WTC11 (cell line): ENCODE data around the gene ZSCAN9. TPM values are rescaled to one million over a fixed set of nuclear protein-coding genes. Genes with fewer than 3 reads are reported as not detected.

Experiments
- ATAC-seq: fragments of 200-7000 bp; cut with Tn5 transposase; 2 replicates; pipeline ENCODE4 v1.10.0; 2021; ENCODE audit warnings: mild to moderate bottlenecking, moderate library complexity
- CTCF ChIA-PET: fragments of 300-600 bp; sonication (Branson Sonifier 250); formaldehyde crosslinking; loops from one replicate; lab custom pipeline; 2021; ENCODE audit warnings: antibody characterized with exemption; lab: Charles Lee
- POLR2A ChIA-PET: fragments of 350-600 bp; sonication (Branson Sonifier 250); formaldehyde crosslinking; loops from one replicate; lab custom pipeline; 2021; ENCODE audit warnings: antibody characterized with exemption; lab: Charles Lee
- DNase-seq: peaks from one replicate; pipeline ENCODE4 v3.0.0; 2021; ENCODE audit warnings: low spot score
- H3K27ac Mint-ChIP-seq: 2 replicates; pipeline ENCODE4 v1.8.0; 2021; ENCODE audit warnings: mixed read lengths
- H3K27me3 Mint-ChIP-seq: 2 replicates; pipeline ENCODE4 v1.8.0; 2021; ENCODE audit warnings: low read depth, mild to moderate bottlenecking, moderate library complexity, mixed read lengths
- H3K36me3 Mint-ChIP-seq: 2 replicates; pipeline ENCODE4 v1.8.0; 2021; ENCODE audit warnings: mixed read lengths
- H3K4me1 Mint-ChIP-seq: 2 replicates; pipeline ENCODE4 v1.8.0; 2022; ENCODE audit warnings: mixed read lengths
- H3K4me3 Mint-ChIP-seq: 2 replicates; pipeline ENCODE4 v1.8.0; 2021; ENCODE audit warnings: mild to moderate bottlenecking, moderate library complexity, mixed read lengths
- H3K9me3 Mint-ChIP-seq: 2 replicates; pipeline ENCODE4 v1.8.0; 2021; ENCODE audit warnings: mixed read lengths
- ATF1 ChIP-seq: sonication (generic); formaldehyde crosslinking; IDR thresholded peaks from 2 replicates; pipeline ENCODE4 v1.8.1; 2023; ENCODE audit warnings: mild to moderate bottlenecking, moderate library complexity, missing genetic modification reagents
- ELF4 ChIP-seq: sonication (generic); formaldehyde crosslinking; IDR thresholded peaks from 2 replicates; pipeline ENCODE4 v1.8.1; 2022; ENCODE audit warnings: low read depth, mild to moderate bottlenecking, moderate library complexity, missing genetic modification reagents
- FOXJ3 ChIP-seq: sonication (generic); formaldehyde crosslinking; IDR thresholded peaks from 2 replicates; pipeline ENCODE4 v1.9.0; 2021; ENCODE audit warnings: missing genetic modification reagents, mild to moderate bottlenecking, borderline replicate concordance
- NFATC4 ChIP-seq: fragments of 250-450 bp; sonication (Bioruptor Pico); IDR thresholded peaks from 2 replicates; pipeline ENCODE4 v1.9.0; 2021; ENCODE audit warnings: mild to moderate bottlenecking
- NR2C2 ChIP-seq: sonication (generic); formaldehyde crosslinking; IDR thresholded peaks from 2 replicates; pipeline ENCODE4 v1.8.0; 2022; ENCODE audit warnings: mild to moderate bottlenecking, missing genetic modification reagents
- NR3C1 ChIP-seq: sonication (generic); formaldehyde crosslinking; conservative IDR thresholded peaks from 2 replicates; pipeline ENCODE4 v1.8.1; 2023; ENCODE audit warnings: low read depth, mild to moderate bottlenecking, missing genetic modification reagents
- PREB ChIP-seq: sonication (generic); formaldehyde crosslinking; IDR thresholded peaks from 2 replicates; pipeline ENCODE4 v1.8.1; 2022; ENCODE audit warnings: mild to moderate bottlenecking, missing genetic modification reagents, moderate library complexity, borderline replicate concordance
- SMAD4 ChIP-seq: sonication (generic); formaldehyde crosslinking; IDR thresholded peaks from 2 replicates; pipeline ENCODE4 v1.8.0; 2022; ENCODE audit warnings: mild to moderate bottlenecking, missing genetic modification reagents
- SOX15 ChIP-seq: fragments of 250-450 bp; sonication (Bioruptor Pico); IDR thresholded peaks from 2 replicates; pipeline ENCODE4 v1.9.0; 2021; ENCODE audit warnings: mild to moderate bottlenecking
- SP1 ChIP-seq: sonication (generic); formaldehyde crosslinking; conservative IDR thresholded peaks from 2 replicates; pipeline ENCODE4 v1.8.1; 2022; ENCODE audit warnings: missing genetic modification reagents
- TEAD1 ChIP-seq: sonication (generic); formaldehyde crosslinking; IDR thresholded peaks from 2 replicates; pipeline ENCODE4 v1.8.0; 2022; ENCODE audit warnings: mild to moderate bottlenecking, missing genetic modification reagents
- ZBTB43 ChIP-seq: sonication (generic); formaldehyde crosslinking; IDR thresholded peaks from 2 replicates; pipeline ENCODE4 v1.8.1; 2023; ENCODE audit warnings: mild to moderate bottlenecking, missing genetic modification reagents
- ZNF138 ChIP-seq: sonication (generic); formaldehyde crosslinking; conservative IDR thresholded peaks from 2 replicates; pipeline ENCODE4 v1.8.1; 2022; ENCODE audit warnings: mild to moderate bottlenecking, moderate library complexity, missing genetic modification reagents
- ZNF396 ChIP-seq: fragments of 250-450 bp; sonication (Bioruptor Pico); IDR thresholded peaks from 2 replicates; pipeline ENCODE4 v1.8.0; 2021; ENCODE audit warnings: mild to moderate bottlenecking, moderate library complexity, borderline replicate concordance
- ZNF416 ChIP-seq: fragments of 250-450 bp; sonication (Bioruptor Pico); IDR thresholded peaks from 2 replicates; pipeline ENCODE4 v1.9.0; 2021; ENCODE audit warnings: mild to moderate bottlenecking, inconsistent platforms
- ZNF425 ChIP-seq: fragments of 250-450 bp; sonication (Bioruptor Pico); conservative IDR thresholded peaks from 2 replicates; pipeline ENCODE4 v1.9.0; 2021; ENCODE audit warnings: mild to moderate bottlenecking
- ZNF671 ChIP-seq: fragments of 250-450 bp; sonication (Bioruptor Pico); IDR thresholded peaks from 2 replicates; pipeline ENCODE4 v1.8.0; 2021; ENCODE audit warnings: mild to moderate bottlenecking
- total RNA-seq: library from RNA; stranded (reverse); gene quantifications from 3 replicates; pipeline ENCODE4 v1.2.3, GENCODE V29; 2021
- TF ChIP-seq, protein P1 (sequence below): sonication (generic); formaldehyde crosslinking; IDR thresholded peaks from 2 replicates; pipeline ENCODE4 v1.8.1; 2023; ENCODE audit warnings: mild to moderate bottlenecking, missing genetic modification reagents, borderline replicate concordance
- TF ChIP-seq, protein P2 (sequence below): sonication (generic); formaldehyde crosslinking; IDR thresholded peaks from 2 replicates; pipeline ENCODE4 v1.8.0; 2022; ENCODE audit warnings: mild to moderate bottlenecking, missing genetic modification reagents
- TF ChIP-seq, protein P3 (sequence below): sonication (generic); formaldehyde crosslinking; IDR thresholded peaks from 2 replicates; pipeline ENCODE4 v1.8.0; 2023; ENCODE audit warnings: mild to moderate bottlenecking, missing genetic modification reagents

The ZSCAN9 gene
- total RNA-seq, 1 experiment from 2014 or later: 15.1 TPM

DNA sequence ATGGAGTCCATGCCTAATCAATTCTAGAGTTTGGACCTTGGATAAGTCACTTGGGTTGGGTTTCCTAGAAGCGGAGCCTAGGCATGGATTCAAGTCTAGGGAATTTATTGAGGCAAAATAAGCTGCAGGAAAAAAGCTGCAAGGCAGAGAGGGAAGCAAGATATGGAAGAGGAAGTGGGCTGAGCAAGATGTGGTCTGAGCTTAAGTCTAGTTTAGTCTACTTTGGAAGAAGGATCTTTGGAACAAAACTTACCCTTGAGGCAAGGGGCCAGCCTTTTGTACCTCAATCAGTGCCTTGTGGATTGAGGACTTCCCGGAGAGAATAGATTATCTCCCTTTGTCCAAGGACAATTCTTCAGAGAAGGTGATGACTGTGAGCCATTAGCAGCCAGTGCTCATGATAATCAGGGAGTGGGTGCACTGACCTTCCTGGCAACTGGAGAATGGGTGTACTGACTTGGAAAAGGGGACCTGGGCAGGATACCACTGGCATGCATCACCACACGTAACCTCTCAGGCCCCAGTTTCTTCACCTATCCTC is 10.9 kb downstream of the ZSCAN9 start:
- ATAC-seq (peak; percentile 36), DNase-seq (no peak)
- ChIA-PET POLR2A (no interaction called here), CTCF (no interaction called here)
- H3K27me3 Mint-ChIP-seq: no peaks in the 10 kb centered on the region
- H3K9me3 Mint-ChIP-seq: peaks cover 12% of the 10 kb centered on the region
- H3K4me1 Mint-ChIP-seq: peaks cover 5% of the 10 kb centered on the region
- TF ChIP-seq ZNF425 (CRISPR knock-in tag): no peak
- no peak for TF ChIP-seq NFATC4 (CRISPR knock-in tag)
- TF ChIP-seq, protein P1, sequence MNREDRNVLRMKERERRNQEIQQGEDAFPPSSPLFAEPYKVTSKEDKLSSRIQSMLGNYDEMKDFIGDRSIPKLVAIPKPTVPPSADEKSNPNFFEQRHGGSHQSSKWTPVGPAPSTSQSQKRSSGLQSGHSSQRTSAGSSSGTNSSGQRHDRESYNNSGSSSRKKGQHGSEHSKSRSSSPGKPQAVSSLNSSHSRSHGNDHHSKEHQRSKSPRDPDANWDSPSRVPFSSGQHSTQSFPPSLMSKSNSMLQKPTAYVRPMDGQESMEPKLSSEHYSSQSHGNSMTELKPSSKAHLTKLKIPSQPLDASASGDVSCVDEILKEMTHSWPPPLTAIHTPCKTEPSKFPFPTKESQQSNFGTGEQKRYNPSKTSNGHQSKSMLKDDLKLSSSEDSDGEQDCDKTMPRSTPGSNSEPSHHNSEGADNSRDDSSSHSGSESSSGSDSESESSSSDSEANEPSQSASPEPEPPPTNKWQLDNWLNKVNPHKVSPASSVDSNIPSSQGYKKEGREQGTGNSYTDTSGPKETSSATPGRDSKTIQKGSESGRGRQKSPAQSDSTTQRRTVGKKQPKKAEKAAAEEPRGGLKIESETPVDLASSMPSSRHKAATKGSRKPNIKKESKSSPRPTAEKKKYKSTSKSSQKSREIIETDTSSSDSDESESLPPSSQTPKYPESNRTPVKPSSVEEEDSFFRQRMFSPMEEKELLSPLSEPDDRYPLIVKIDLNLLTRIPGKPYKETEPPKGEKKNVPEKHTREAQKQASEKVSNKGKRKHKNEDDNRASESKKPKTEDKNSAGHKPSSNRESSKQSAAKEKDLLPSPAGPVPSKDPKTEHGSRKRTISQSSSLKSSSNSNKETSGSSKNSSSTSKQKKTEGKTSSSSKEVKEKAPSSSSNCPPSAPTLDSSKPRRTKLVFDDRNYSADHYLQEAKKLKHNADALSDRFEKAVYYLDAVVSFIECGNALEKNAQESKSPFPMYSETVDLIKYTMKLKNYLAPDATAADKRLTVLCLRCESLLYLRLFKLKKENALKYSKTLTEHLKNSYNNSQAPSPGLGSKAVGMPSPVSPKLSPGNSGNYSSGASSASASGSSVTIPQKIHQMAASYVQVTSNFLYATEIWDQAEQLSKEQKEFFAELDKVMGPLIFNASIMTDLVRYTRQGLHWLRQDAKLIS: no peak
- no peak for TF ChIP-seq SP1 (CRISPR knock-in tag)
- no peak for TF ChIP-seq NR3C1
- peaks cover 44% of the 10 kb centered on the region for H3K36me3 Mint-ChIP-seq
- H3K27ac Mint-ChIP-seq: no peak overlapping the region
- H3K4me3 Mint-ChIP-seq: no peak overlapping the region

DNA sequence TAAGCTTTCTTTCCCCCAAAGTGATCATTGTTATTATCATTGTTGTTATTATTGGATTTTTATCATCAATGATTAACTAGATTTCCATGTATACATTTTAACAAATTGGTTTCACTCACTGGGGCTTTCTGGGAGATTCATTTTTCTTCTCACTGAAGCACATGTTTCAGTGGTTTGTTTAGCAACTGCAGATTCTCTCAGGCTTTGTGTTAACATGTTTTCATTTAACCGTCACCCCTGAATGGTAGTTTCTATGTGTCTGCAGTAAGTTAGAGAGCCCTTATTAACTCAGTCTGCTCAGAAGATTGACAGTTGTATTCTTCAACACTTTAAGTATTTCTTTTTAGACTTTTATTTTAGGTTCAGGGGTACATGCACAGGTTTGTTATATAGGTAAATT is 14.6 kb downstream of the ZSCAN9 start:
- CTCF ChIA-PET: no interaction called here
- Mint-ChIP-seq H3K27ac (no peak overlapping the region), H3K36me3 (peaks cover 14% of the 10 kb centered on the region), H3K4me3 (no peak overlapping the region), H3K27me3 (no peaks in the 10 kb centered on the region), H3K9me3 (peaks cover 12% of the 10 kb centered on the region), H3K4me1 (peaks cover 5% of the 10 kb centered on the region)
- POLR2A ChIA-PET: no interaction called here
- ATAC-seq (no peak), DNase-seq (no peak)
- no peak for TF ChIP-seq ZBTB43 (CRISPR knock-in tag)
- TF ChIP-seq ZNF416: no peak
- no peak for TF ChIP-seq SOX15
- TF ChIP-seq FOXJ3 (CRISPR knock-in tag): no peak
- no peak for TF ChIP-seq ELF4
- TF ChIP-seq ZNF671: no peak
- no peak for TF ChIP-seq NR2C2
- TF ChIP-seq ZNF396 (CRISPR knock-in tag): no peak
- no peak for TF ChIP-seq ZNF138 (CRISPR knock-in tag)
- TF ChIP-seq TEAD1 (CRISPR knock-in tag): no peak

DNA sequence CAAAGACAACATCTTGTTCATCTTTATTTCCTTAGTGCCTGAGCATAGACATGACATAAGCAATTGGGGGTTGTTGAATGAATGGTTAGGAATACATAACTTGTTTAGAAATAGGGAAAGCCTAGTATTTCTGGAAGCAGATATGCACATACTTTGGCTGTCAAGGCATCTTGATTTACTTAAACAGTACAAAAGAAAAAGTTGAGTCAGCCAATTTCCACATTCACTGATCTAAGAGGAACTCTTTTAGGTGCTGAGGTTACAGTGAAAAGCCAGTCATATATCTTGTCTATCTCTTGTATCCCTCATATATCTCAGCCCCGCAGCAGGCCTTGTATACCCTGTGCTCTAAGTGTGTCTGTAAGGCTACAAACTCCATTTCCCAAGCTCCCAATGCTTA is 15.4 kb downstream of the ZSCAN9 start:
- POLR2A ChIA-PET: no interaction called here
- no peaks in the 10 kb centered on the region for H3K27me3 Mint-ChIP-seq
- DNase-seq (no peak), ATAC-seq (no peak)
- no peak overlapping the region for H3K27ac Mint-ChIP-seq
- CTCF ChIA-PET: no interaction called here
- H3K9me3 Mint-ChIP-seq: peaks cover 12% of the 10 kb centered on the region
- no peak overlapping the region for H3K4me3 Mint-ChIP-seq
- H3K36me3 Mint-ChIP-seq: peaks cover 21% of the 10 kb centered on the region
- peaks cover 5% of the 10 kb centered on the region for H3K4me1 Mint-ChIP-seq
- no peak for TF ChIP-seq PREB (CRISPR knock-in tag)
- TF ChIP-seq, protein P2, sequence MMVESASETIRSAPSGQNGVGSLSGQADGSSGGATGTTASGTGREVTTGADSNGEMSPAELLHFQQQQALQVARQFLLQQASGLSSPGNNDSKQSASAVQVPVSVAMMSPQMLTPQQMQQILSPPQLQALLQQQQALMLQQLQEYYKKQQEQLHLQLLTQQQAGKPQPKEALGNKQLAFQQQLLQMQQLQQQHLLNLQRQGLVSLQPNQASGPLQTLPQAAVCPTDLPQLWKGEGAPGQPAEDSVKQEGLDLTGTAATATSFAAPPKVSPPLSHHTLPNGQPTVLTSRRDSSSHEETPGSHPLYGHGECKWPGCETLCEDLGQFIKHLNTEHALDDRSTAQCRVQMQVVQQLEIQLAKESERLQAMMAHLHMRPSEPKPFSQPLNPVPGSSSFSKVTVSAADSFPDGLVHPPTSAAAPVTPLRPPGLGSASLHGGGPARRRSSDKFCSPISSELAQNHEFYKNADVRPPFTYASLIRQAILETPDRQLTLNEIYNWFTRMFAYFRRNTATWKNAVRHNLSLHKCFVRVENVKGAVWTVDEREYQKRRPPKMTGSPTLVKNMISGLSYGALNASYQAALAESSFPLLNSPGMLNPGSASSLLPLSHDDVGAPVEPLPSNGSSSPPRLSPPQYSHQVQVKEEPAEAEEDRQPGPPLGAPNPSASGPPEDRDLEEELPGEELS (CRISPR knock-in tag): no peak
- TF ChIP-seq, protein P3, sequence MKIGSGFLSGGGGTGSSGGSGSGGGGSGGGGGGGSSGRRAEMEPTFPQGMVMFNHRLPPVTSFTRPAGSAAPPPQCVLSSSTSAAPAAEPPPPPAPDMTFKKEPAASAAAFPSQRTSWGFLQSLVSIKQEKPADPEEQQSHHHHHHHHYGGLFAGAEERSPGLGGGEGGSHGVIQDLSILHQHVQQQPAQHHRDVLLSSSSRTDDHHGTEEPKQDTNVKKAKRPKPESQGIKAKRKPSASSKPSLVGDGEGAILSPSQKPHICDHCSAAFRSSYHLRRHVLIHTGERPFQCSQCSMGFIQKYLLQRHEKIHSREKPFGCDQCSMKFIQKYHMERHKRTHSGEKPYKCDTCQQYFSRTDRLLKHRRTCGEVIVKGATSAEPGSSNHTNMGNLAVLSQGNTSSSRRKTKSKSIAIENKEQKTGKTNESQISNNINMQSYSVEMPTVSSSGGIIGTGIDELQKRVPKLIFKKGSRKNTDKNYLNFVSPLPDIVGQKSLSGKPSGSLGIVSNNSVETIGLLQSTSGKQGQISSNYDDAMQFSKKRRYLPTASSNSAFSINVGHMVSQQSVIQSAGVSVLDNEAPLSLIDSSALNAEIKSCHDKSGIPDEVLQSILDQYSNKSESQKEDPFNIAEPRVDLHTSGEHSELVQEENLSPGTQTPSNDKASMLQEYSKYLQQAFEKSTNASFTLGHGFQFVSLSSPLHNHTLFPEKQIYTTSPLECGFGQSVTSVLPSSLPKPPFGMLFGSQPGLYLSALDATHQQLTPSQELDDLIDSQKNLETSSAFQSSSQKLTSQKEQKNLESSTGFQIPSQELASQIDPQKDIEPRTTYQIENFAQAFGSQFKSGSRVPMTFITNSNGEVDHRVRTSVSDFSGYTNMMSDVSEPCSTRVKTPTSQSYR (CRISPR knock-in tag): no peak
- TF ChIP-seq ATF1 (CRISPR knock-in tag): no peak
- no peak for TF ChIP-seq SMAD4 (CRISPR knock-in tag)
